ENCODE data around the gene PCYT1A. TPM values are rescaled to one million over a fixed set of nuclear protein-coding genes. Genes with fewer than 3 reads are reported as not detected.

PCYT1A gene
- total and polyA plus RNA-seq, 3 donors from 2014 or later: 51.3 to 69.3 (median 66.0) TPM

- no peaks in the 10 kb centered on the region for H3K9me3 ChIP-seq
- H3K4me3 ChIP-seq: no peak overlapping the region
- peak; percentile 49 for DNase-seq
- H3K27me3 ChIP-seq: no peaks in the 10 kb centered on the region
- no peaks in the 10 kb centered on the region for H3K36me3 ChIP-seq (ENCODE audit: low read depth, missing control alignments)
- H3K27ac ChIP-seq: no peak overlapping the region
- TF ChIP-seq POLR2A (IDR thresholded peaks at IDR 0.05): no peak
- TF ChIP-seq, protein P1, sequence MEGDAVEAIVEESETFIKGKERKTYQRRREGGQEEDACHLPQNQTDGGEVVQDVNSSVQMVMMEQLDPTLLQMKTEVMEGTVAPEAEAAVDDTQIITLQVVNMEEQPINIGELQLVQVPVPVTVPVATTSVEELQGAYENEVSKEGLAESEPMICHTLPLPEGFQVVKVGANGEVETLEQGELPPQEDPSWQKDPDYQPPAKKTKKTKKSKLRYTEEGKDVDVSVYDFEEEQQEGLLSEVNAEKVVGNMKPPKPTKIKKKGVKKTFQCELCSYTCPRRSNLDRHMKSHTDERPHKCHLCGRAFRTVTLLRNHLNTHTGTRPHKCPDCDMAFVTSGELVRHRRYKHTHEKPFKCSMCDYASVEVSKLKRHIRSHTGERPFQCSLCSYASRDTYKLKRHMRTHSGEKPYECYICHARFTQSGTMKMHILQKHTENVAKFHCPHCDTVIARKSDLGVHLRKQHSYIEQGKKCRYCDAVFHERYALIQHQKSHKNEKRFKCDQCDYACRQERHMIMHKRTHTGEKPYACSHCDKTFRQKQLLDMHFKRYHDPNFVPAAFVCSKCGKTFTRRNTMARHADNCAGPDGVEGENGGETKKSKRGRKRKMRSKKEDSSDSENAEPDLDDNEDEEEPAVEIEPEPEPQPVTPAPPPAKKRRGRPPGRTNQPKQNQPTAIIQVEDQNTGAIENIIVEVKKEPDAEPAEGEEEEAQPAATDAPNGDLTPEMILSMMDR (IDR thresholded peaks at IDR 0.05): no peak
- WGBS, 2 donors: 74 to 75% methylated on average over 9 of the region's 9 CpGs
- intact Hi-C loops (cut with DNase I; ENCODE audit: low total_unique reads): no loop called here
- H3K4me1 ChIP-seq: peaks cover 7% of the 10 kb centered on the region
Observed at GRCh38 chr3:196268284-196269163, 19.0 kb downstream of the PCYT1A start.

- no peak overlapping the region for H3K4me3 ChIP-seq
- WGBS, 2 donors: 92 to 95% methylated on average over 7 of the region's 7 CpGs
- TF ChIP-seq, protein P1 (IDR thresholded peaks at IDR 0.05): no peak
- TF ChIP-seq POLR2A (IDR thresholded peaks at IDR 0.05): no peak
- no peaks in the 10 kb centered on the region for H3K27me3 ChIP-seq
- no peak for DNase-seq
- no peaks in the 10 kb centered on the region for H3K36me3 ChIP-seq (ENCODE audit: low read depth, missing control alignments)
- H3K27ac ChIP-seq: no peak overlapping the region
- H3K4me1 ChIP-seq: peaks cover 7% of the 10 kb centered on the region
- intact Hi-C loops (cut with DNase I; ENCODE audit: low total_unique reads): no loop called here
- no peaks in the 10 kb centered on the region for H3K9me3 ChIP-seq
Observed at GRCh38 chr3:196263819-196264218, 23.7 kb downstream of the PCYT1A start.

- Histone ChIP-seq H3K27ac (no peak overlapping the region), H3K27me3 (no peaks in the 10 kb centered on the region), H3K9me3 (no peaks in the 10 kb centered on the region), H3K4me1 (no peaks in the 10 kb centered on the region), H3K36me3 (ENCODE audit: low read depth, missing control alignments) (no peaks in the 10 kb centered on the region), H3K4me3 (no peak overlapping the region)
- DNase-seq: no peak
- intact Hi-C loops (cut with DNase I; ENCODE audit: low total_unique reads): no loop called here
- no peak for TF ChIP-seq POLR2A (IDR thresholded peaks at IDR 0.05)
- TF ChIP-seq, protein P1 (IDR thresholded peaks at IDR 0.05): no peak
- 94 to 96% methylated on average over 4 of the region's 4 CpGs for WGBS, 2 donors
Observed at GRCh38 chr3:196260784-196261183, 26.7 kb downstream of the PCYT1A start.

- intact Hi-C loops (cut with DNase I; ENCODE audit: low total_unique reads): loop anchor here (10.0 kb wide), 1 partner anchor 259 kb away; the partner anchor contains the start of gene SMCO1
- TF ChIP-seq POLR2A (IDR thresholded peaks at IDR 0.05): no peak
- TF ChIP-seq, protein P1 (IDR thresholded peaks at IDR 0.05): no peak
- Histone ChIP-seq H3K4me3 (no peak overlapping the region), H3K4me1 (no peaks in the 10 kb centered on the region), H3K27ac (no peak overlapping the region), H3K9me3 (no peaks in the 10 kb centered on the region), H3K36me3 (ENCODE audit: low read depth, missing control alignments) (no peaks in the 10 kb centered on the region), H3K27me3 (no peaks in the 10 kb centered on the region)
- 77 to 87% methylated on average over 1 of the region's 1 CpG for WGBS, 2 donors
- DNase-seq: no peak
Observed at GRCh38 chr3:196255776-196256175, 31.8 kb downstream of the PCYT1A start.

All from testis (tissue), 3 donors.